Hepatocyte (in vitro differentiated cells): ENCODE data around the gene CROCC2.

Experiments
- CTCF ChIP-seq: fragments of 200-600 bp; sonication (generic); IDR thresholded peaks from 2 replicates; pipeline ENCODE4 v1.5.1; 2016; ENCODE audit warnings: antibody characterized with exemption, mild to moderate bottlenecking; ENCODE audit not compliant: poor library complexity
- EZH2 ChIP-seq: fragments of 200-600 bp; sonication (generic); IDR thresholded peaks from 2 replicates; pipeline ENCODE4 v1.6.1; 2016; ENCODE audit warnings: antibody characterized with exemption, mild to moderate bottlenecking, borderline replicate concordance
- EZH2phosphoT487 ChIP-seq: fragments of 200-600 bp; sonication (generic); IDR thresholded peaks from one replicate; pipeline ENCODE4 v1.6.1; 2018; ENCODE audit warnings: antibody characterized with exemption, mild to moderate bottlenecking, low read depth, moderate library complexity; ENCODE audit not compliant: unreplicated experiment, severe bottlenecking

GRCh38 chr2:241002275-241003046 lies 96.3 kb downstream of the CROCC2 start:
- TF ChIP-seq CTCF (no peak), EZH2 (no peak), EZH2phosphoT487 (no peak)
